COLO668 (cell line): Measurements from ENCODE around the gene LCE2A.

Experiments used
- DNase-seq: peaks from one replicate; lab custom pipeline; 2025; ENCODE audit not compliant: unreplicated experiment; lab: John Stamatoyannopoulos, UW

The LCE2A gene

DNA sequence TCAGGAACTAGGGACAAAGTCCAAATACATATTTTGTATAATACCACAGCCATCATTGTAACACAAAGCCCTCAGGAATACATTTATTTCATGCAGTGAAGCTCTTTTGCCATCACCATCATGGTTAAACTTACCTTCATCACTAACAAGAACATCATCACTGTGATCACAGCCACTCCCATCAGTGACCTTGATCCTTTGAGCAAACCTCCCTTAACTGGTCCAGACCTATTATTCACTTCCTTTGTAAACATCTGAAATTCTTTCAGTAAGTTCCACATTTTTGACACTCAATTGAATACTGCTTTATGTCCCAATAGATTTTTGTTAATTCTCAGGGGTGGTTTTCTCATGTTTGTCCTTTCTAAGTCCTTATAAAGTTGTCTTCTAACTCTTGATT lies 43.5 kb downstream of the LCE2A start:
- no peak for DNase-seq

DNA sequence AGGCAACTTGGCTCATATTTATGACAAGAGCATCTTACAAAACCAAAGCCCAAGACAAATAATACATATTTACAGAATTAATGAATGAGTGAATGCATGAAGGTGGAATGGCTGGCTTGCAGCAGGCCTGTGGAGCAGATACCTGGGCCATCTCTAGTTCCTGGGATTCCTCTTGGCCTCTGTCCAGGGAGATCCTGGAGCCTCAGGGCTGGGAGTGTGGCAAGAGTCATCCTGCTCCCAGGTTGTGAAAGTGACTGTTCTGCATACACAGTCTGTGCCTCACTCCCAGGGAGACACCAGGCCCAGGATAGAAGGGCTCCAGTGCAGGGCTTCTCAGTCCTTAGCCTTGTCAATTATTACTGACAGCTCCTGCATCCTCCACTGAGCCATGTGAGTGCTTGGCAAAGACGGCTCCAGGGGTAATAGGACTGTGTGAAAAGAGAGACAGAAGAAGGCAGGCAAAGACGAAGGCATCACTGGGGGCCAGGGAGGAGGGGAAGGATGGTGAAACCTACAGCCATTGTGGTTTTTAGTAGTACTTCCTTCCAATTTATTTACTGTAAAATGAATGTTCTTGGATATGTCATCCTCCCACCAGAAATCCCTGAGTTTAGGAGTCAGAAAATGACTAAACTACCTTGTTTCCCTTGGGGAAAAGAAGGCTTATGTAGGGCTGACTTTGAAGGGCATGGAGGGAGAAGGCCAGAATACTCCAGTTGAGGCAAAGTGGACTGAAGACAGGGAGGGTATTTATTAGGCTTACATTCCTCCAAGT lies 45.4 kb downstream of the LCE2A start:
- no peak for DNase-seq

DNA sequence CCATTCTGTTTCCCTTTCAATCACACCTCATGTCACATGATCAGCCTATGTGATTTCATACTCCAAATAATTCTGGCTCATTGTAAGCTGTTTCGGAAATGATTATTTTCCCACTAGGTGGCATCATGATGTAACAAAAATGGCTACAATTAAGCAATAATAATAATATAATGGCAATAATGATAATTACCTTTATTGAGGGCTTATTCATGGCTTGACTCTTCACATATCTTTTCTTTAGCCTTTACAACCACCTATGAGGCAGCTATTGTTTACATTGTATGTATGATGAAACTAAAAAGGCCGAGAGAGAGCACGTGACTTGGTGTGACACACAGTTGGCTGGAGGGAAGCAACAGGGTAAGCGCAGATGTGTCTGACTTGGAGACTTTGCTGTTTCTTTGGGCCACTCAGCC lies 47.2 kb downstream of the LCE2A start:
- no peak for DNase-seq

DNA sequence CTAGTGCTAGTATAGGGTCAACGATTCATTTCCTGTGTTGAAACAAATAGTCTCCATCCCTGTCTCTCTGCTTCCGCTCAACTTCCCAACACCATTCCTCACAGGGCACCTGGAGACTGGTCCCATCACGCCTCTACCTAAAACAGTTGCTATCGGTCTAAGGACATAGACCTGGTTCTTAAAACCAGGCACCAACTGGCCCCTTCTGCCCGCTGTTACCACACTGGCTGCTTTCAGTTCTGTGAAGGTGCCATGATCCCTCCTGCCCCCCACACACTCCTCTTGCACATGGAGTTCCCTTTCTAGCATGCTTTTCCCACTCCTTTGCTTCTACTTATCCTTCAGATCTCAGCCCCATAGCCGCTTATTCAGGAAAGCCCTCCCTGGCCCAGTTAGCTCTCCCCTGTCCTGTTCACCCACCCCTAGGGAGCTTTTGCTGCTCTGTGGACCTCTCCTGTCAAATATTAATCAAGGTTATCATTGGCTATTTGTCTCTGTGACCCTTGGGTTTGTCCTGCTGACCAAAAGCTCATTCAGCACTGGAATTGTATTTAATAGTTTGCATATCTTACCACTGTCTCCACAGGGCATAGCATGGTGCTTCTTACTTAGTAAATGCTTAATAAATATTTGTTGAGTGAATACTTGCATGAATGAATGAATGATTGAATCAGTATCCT lies 47.8 kb downstream of the LCE2A start:
- DNase-seq = no peak

DNA sequence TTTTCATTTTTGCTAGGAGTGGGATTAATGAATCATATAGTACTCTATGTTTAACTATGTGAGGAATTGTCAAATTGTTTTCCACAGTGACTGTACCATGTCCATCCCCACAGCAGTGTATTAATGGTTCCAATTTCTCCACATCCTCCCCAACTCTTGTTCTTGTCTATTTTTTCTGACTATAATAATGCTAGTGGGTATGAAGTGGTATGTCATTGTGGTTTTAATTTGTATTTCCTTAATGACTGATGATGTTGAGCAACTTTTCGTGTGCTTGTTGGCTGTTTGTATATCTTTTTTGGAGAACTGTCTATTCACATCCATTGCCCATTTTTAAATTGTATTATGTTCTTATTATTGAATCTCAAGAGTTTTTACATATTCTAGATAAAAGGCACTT lies 49.7 kb downstream of the LCE2A start:
- no peak for DNase-seq
